Lung (tissue), 12 donors: Measurements from ENCODE around the gene CFAP99. TPM values are rescaled to one million over a fixed set of nuclear protein-coding genes. Genes with fewer than 3 reads are reported as not detected.

ENCODE experiments used
- ATAC-seq: fragments of 200-7000 bp; cut with Tn5 transposase; one replicate; pipeline ENCODE4 v1.9.1; 2020; ENCODE audit warnings: moderate number of reproducible peaks; ENCODE audit not compliant: insufficient read depth, low FRiP score
- DNase-seq, 3 donors: peaks; one replicate each; pipeline ENCODE4 v3.0.0-alpha.2; 2013 to 2017
- H3K27ac ChIP-seq, 2 donors: one replicate each; pipeline ENCODE4 v1.5.1; 2013; ENCODE audit warnings: mild to moderate bottlenecking in 2 of 2, moderate library complexity in 2 of 2, control low read depth in 1 of 2, inconsistent platforms in 1 of 2, low read depth in 1 of 2, low read length in 1 of 2
- H3K27me3 ChIP-seq, 3 donors: one replicate each; pipeline ENCODE4 v1.5.1; 2013; ENCODE audit warnings: low read length in 2 of 3; ENCODE audit not compliant: control insufficient read depth in 3 of 3, insufficient read depth in 3 of 3
- H3K36me3 ChIP-seq, 4 donors: one replicate each; pipeline ENCODE4 v1.5.1; 2013; ENCODE audit warnings: low read length in 4 of 4, mild to moderate bottlenecking in 1 of 4, moderate library complexity in 1 of 4; ENCODE audit not compliant: control insufficient read depth in 4 of 4, insufficient read depth in 4 of 4
- H3K4me1 ChIP-seq, 5 donors: one replicate each; pipeline ENCODE4 v1.5.1; 2013; ENCODE audit warnings: low read length in 5 of 5, mild to moderate bottlenecking in 2 of 5, moderate library complexity in 1 of 5; ENCODE audit not compliant: control insufficient read depth in 5 of 5, insufficient read depth in 5 of 5
- H3K4me3 ChIP-seq: one replicate; pipeline ENCODE4 v1.5.1; 2013; ENCODE audit warnings: mild to moderate bottlenecking, control low read depth, moderate library complexity
- H3K9ac ChIP-seq, 2 donors: one replicate each; pipeline ENCODE4 v1.5.1; 2013; ENCODE audit warnings: low read length in 2 of 2, control low read depth in 1 of 2; ENCODE audit not compliant: insufficient read depth in 1 of 2
- H3K9me3 ChIP-seq, 4 donors: one replicate each; pipeline ENCODE4 v1.5.1; 2013; ENCODE audit warnings: low read length in 3 of 4, mild to moderate bottlenecking in 1 of 4, moderate library complexity in 1 of 4; ENCODE audit not compliant: control insufficient read depth in 4 of 4, insufficient read depth in 3 of 4
- WGBS, 2 donors: extraction: QIAGEN DNeasy Blood & Tissue Kit; methylation state at CpG; one replicate each; pipeline ENCODE4 v1.1.7; 2013; 5-methylcytosine and 5-hydroxymethylcytosine counted together
- polyA plus RNA-seq, 2 donors: library from polyadenylated mRNA; stranded (reverse); fragments of 200-250 nt; gene quantifications; one replicate each; pipeline ENCODE4 v1.2.1, GENCODE V29; 2013
- total RNA-seq, 2 donors: library from RNA; depleted of rRNA in 1 of 2; stranded (reverse); fragments of >200 nt in 1 of 2; gene quantifications; one replicate each; pipeline ENCODE4 v1.2.1, GENCODE V29; 2014 to 2021
- TF ChIP-seq, protein P1 (sequence below): IDR thresholded peaks from 2 replicates; pipeline ENCODE4 v1.5.1; 2012; ENCODE audit warnings: mild to moderate bottlenecking; ENCODE audit errors: control extremely low read depth, extremely low read depth
- donor health status: control.
- donor health status: control.
- donor health status: Bipolar disorder and iron deficiency.
- donor health status: healthy.
- donor health status: DM: yes; HTN: yes; CAD: no.

Gene CFAP99
- total and polyA plus RNA-seq, 4 donors = 2.1 to 12.1 (median 2.3) TPM

DNA sequence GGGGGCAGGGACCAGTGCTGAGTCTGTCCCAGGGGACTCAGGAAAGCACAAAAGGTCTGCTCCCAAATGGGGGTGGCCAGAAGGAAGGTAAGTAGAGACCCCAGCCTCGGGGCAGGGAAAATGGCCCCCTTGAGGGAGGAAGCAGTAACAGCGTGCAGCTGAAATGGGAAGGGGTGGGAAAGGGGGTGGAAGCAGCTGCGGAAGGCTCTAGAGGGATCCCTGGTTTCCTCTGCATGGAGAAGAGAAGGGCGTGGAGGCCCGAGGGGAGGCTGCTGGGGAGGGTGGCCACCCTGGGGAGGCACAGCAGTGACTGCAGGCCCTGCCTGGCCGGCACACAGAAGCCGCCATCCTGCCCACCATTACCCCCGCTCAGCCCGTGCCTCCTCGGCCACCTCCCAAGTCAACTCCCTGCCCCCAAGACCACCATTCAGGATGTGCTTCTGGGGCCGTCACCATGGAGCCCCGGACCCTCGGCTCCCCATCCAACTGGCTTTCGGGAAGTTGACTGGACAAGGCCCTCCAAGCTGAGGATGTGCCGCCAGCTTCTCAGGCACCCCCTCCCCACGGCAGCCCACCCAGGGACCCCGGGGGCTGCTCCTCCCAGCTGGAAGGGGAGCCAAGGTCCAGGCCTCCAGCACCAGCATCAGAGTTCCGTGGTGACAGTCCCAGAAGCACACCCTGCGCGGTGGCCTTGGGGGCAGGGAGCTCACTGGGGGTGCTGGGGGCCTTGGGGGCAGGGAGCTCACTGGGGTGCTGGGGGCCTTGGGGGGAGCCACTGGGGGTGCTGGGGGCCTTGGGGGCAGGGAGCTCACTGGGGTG lies 23.6 kb downstream of the CFAP99 start:
- Histone ChIP-seq H3K9ac (no peak overlapping the region), H3K27me3 (no peaks in the 10 kb centered on the region), H3K27ac (no peak overlapping the region), H3K4me1 (peaks cover 0 to 2% (median 0%) of the 10 kb centered on the region in 5 donors), H3K9me3 (no peaks in the 10 kb centered on the region), H3K4me3 (no peak overlapping the region), H3K36me3 (no peaks in the 10 kb centered on the region)
- no peak for ATAC-seq
- no peak for DNase-seq
- TF ChIP-seq, protein P1, sequence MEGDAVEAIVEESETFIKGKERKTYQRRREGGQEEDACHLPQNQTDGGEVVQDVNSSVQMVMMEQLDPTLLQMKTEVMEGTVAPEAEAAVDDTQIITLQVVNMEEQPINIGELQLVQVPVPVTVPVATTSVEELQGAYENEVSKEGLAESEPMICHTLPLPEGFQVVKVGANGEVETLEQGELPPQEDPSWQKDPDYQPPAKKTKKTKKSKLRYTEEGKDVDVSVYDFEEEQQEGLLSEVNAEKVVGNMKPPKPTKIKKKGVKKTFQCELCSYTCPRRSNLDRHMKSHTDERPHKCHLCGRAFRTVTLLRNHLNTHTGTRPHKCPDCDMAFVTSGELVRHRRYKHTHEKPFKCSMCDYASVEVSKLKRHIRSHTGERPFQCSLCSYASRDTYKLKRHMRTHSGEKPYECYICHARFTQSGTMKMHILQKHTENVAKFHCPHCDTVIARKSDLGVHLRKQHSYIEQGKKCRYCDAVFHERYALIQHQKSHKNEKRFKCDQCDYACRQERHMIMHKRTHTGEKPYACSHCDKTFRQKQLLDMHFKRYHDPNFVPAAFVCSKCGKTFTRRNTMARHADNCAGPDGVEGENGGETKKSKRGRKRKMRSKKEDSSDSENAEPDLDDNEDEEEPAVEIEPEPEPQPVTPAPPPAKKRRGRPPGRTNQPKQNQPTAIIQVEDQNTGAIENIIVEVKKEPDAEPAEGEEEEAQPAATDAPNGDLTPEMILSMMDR = no peak
- 78 to 81% methylated on average over 20 of the region's 20 CpGs for WGBS, 2 donors

DNA sequence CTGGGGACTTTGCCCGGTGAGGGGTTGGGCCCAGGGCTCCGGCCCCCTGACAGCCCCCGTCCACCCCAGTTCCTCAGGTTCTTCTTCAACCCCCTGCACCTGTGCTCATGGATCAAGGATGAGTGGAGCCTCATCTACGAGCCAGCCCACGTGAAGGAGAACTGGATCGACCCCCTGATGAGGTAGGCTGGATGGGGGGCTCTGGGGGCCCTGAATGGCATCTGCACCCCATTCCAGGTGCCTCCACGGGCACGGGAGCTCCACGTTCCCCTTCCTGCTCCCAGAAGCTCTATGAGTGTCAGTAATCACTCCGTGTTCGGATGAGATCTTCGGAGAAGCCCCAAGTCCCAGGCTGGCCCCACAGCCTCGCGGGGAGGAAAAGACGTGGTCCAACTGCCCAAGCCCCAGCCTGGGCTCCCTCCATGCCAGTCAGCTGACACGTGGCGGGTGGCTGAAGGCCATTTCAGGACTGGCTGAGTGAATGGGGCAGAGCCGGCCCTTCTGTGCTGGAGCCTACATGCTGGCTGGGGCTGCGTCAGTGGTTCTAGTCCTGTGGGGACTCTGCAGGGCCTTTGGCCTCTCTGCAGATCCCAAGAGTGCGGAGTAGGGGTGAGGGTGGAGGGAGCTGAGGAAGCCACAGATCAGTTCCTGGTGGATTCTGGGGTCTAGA lies 24.4 kb downstream of the CFAP99 start:
- DNase-seq = no peak
- 89 to 90% methylated on average over 20 of the region's 20 CpGs for WGBS, 2 donors
- no peak overlapping the region for H3K4me3 ChIP-seq
- H3K4me1 ChIP-seq = peaks cover 0 to 2% (median 0%) of the 10 kb centered on the region in 5 donors
- no peaks in the 10 kb centered on the region for H3K27me3 ChIP-seq
- H3K36me3 ChIP-seq = no peaks in the 10 kb centered on the region
- TF ChIP-seq, protein P1 = no peak
- H3K9ac ChIP-seq = no peak overlapping the region
- ATAC-seq = no peak
- H3K9me3 ChIP-seq = no peaks in the 10 kb centered on the region
- H3K27ac ChIP-seq = no peak overlapping the region

DNA sequence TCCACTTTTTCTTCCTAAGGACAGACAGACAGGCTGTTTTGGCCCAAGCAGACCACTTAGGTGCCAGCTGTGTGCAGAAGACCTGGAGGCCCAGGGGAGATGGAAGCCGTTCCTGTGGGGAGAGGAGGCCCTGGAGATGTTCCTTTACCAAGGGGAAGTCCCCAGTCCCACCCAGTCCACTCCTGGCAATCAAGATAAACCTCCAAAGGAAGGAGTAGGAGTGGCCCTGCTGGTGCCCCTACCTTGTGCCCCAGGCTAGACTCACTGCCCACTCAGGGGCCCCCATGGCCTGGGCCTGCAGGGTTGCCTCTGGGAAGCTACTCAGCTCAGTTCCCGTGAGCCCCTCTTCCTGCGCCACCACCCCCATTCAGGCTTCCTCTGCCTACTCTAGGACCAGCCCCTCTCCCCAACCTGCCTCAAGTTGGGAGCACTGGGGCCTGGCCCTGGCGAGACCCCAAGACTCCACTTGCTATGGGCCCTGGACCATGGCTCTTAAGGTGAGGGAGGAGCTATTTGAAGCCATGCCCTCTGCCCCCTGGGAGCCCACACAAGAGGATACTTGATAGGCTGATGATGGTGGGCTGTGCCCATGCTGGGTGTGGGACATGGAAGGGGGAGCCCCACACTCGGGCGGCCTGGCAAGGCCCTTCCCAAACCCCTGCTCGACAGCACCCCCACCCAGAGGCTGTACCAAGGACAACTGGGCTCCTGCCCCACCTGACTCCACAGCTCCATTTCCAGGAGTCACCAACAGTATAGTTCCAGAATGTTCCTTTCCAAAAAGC lies 25.4 kb downstream of the CFAP99 start:
- no peak for ATAC-seq
- peak overlapping the region; percentile 2 for H3K4me3 ChIP-seq
- TF ChIP-seq, protein P1 = no peak
- H3K36me3 ChIP-seq = no peaks in the 10 kb centered on the region
- H3K9me3 ChIP-seq = no peaks in the 10 kb centered on the region
- no peaks in the 10 kb centered on the region for H3K27me3 ChIP-seq
- no peak overlapping the region for H3K27ac ChIP-seq
- no peak for DNase-seq
- WGBS, 2 donors = 85 to 86% methylated on average over 7 of the region's 7 CpGs
- H3K9ac ChIP-seq = no peak overlapping the region
- peaks cover 0 to 2% (median 0%) of the 10 kb centered on the region in 5 donors for H3K4me1 ChIP-seq
